ENCODE data around the gene FANCE.
"Not testable (repeated sequence)": the region's sequence is repeated elsewhere in the genome, so short reads cannot be mapped to it uniquely, and the experiment has no call there.

FANCE gene

GRCh38 chr6:35435074-35435837 is 16.9 kb upstream of the FANCE start:
- DNase-seq: no peak

- no peak for DNase-seq
Measured at GRCh38 chr6:35436071-35436857, 15.9 kb upstream of the FANCE start.

GRCh38 chr6:35438378-35439065 is 13.6 kb upstream of the FANCE start:
- DNase-seq: not testable (repeated sequence)

- DNase-seq: no peak
Measured at GRCh38 chr6:35439308-35439707, 12.8 kb upstream of the FANCE start.

- no peak for DNase-seq
Measured at GRCh38 chr6:35441205-35441604, 10.9 kb upstream of the FANCE start.

GRCh38 chr6:35441642-35442041 is 10.5 kb upstream of the FANCE start:
- no peak for DNase-seq

- DNase-seq: no peak
Measured at GRCh38 chr6:35442693-35443092, 9.4 kb upstream of the FANCE start.

GRCh38 chr6:35443341-35444030 is 8.7 kb upstream of the FANCE start:
- DNase-seq: no peak

- DNase-seq: no peak
Measured at GRCh38 chr6:35445691-35446090, 6.4 kb upstream of the FANCE start.

- no peak for DNase-seq
Measured at GRCh38 chr6:35448191-35448590, 3.9 kb upstream of the FANCE start.

- peak; percentile 39 for DNase-seq
Measured at GRCh38 chr6:35449287-35449881, 2.8 kb upstream of the FANCE start.

- no peak for DNase-seq
Measured at GRCh38 chr6:35451354-35452182, 570 bp upstream of the FANCE start.

GRCh38 chr6:35453236-35453635 is 1.1 kb downstream of the FANCE start:
- no peak for DNase-seq

- no peak for DNase-seq
Measured at GRCh38 chr6:35454391-35455110, 2.4 kb downstream of the FANCE start.

- DNase-seq: no peak
Measured at GRCh38 chr6:35457907-35458306, 5.8 kb downstream of the FANCE start.

- DNase-seq: no peak
Measured at GRCh38 chr6:35461270-35461669, 9.1 kb downstream of the FANCE start.

GRCh38 chr6:35463292-35463691 is 11.2 kb downstream of the FANCE start:
- DNase-seq: no peak

GRCh38 chr6:35465646-35466045 is 13.5 kb downstream of the FANCE start:
- no peak for DNase-seq

- peak; percentile 93 for DNase-seq
Measured at GRCh38 chr6:35468181-35468979, 16.2 kb downstream of the FANCE start, which contains the start of gene RPL10A. Gene RPL10A (plus strand): TSS chr6:35468401. CDS start chr6:35468435, 34 bp downstream.
